Urinary bladder (tissue), 4 donors: ENCODE results near the gene SERAC1. TPM values are rescaled to one million over a fixed set of nuclear protein-coding genes. Genes with fewer than 3 reads are reported as not detected.

Experiments used
- DNase-seq: peaks from one replicate; pipeline ENCODE4 v3.0.0-alpha.2; 2015; ENCODE audit errors: extremely low spot score
- H3K27ac ChIP-seq: one replicate; pipeline ENCODE4 v1.5.1; 2013; ENCODE audit warnings: low read depth, mild to moderate bottlenecking, moderate library complexity
- H3K36me3 ChIP-seq: one replicate; pipeline ENCODE4 v1.6.1; 2013; ENCODE audit warnings: mild to moderate bottlenecking, moderate library complexity; ENCODE audit not compliant: insufficient read depth
- H3K4me1 ChIP-seq: one replicate; pipeline ENCODE4 v1.6.1; 2013; ENCODE audit warnings: mild to moderate bottlenecking, moderate library complexity; ENCODE audit not compliant: insufficient read depth
- H3K4me3 ChIP-seq: one replicate; pipeline ENCODE4 v1.5.1; 2013; ENCODE audit warnings: low read depth, low read length
- WGBS: extraction: QIAGEN DNeasy Blood & Tissue Kit; methylation state at CpG from one replicate; pipeline ENCODE4 v1.1.7; 2013; 5-methylcytosine and 5-hydroxymethylcytosine counted together
- polyA plus RNA-seq: library from polyadenylated mRNA; stranded (reverse); fragments of 200-250 nt; gene quantifications from one replicate; pipeline ENCODE4 v1.2.3, GENCODE V29; 2013
- total RNA-seq: library from RNA; depleted of rRNA; stranded (reverse); fragments of >200 nt; gene quantifications from one replicate; pipeline ENCODE4 v1.2.3, GENCODE V29; 2014
- donor health status: healthy with polysubstance abuse.
- donor health status: healthy.

The SERAC1 gene
- total and polyA plus RNA-seq, 2 donors: 5.1 to 11.3 TPM

GRCh38 chr6:158061361-158061708, 106.7 kb downstream of the SERAC1 start:
- H3K4me1 ChIP-seq: peaks cover 4% of the 10 kb centered on the region
- H3K27ac ChIP-seq: no peak overlapping the region
- H3K4me3 ChIP-seq: no peak overlapping the region
- H3K36me3 ChIP-seq: no peaks in the 10 kb centered on the region
- WGBS: 91% methylated on average over 5 of the region's 5 CpGs
- DNase-seq: no peak

GRCh38 chr6:158060455-158061360, 107.4 kb downstream of the SERAC1 start:
- H3K4me1 ChIP-seq: peaks cover 4% of the 10 kb centered on the region
- H3K27ac ChIP-seq: peak overlapping the region; percentile 85
- no peaks in the 10 kb centered on the region for H3K36me3 ChIP-seq
- WGBS: 42% methylated on average over 11 of the region's 11 CpGs
- peak; percentile 84 for DNase-seq
- H3K4me3 ChIP-seq: no peak overlapping the region

Other genes with a start within 250 kb of the SERAC1 start
- 14.3 TPM for gene SYNJ2, start 186.4 kb downstream of the SERAC1 start, total RNA-seq
- gene SYNJ2, start 186.4 kb downstream of the SERAC1 start, polyA plus RNA-seq: 10.7 TPM
- 8.0 TPM for gene GTF2H5, start 88 bp upstream of the SERAC1 start, total RNA-seq
- gene GTF2H5, start 88 bp upstream of the SERAC1 start, polyA plus RNA-seq: 9.6 TPM
- 293 TPM for gene TULP4, start 144.2 kb upstream of the SERAC1 start, total RNA-seq
- 5.3 TPM for gene TULP4, start 144.2 kb upstream of the SERAC1 start, polyA plus RNA-seq